Esophagus squamous epithelium (tissue), 5 donors: ENCODE measurements around the gene NXN. TPM values are rescaled to one million over a fixed set of nuclear protein-coding genes. Genes with fewer than 3 reads are reported as not detected.

Experiments used
- DNase-seq: peaks from one replicate; lab custom pipeline; 2025; lab: John Stamatoyannopoulos, UW
- H3K27ac ChIP-seq, 4 donors: fragments of 200-600 bp; sonication (generic); one replicate each; pipeline ENCODE4 v1.5.1; 2016 to 2019; ENCODE audit warnings: mild to moderate bottlenecking in 1 of 4
- H3K27me3 ChIP-seq, 4 donors: fragments of 200-600 bp; sonication (generic); 1 replicate in 3 of 4; 2 replicates in 1 of 4; pipeline versions ENCODE4 v1.5.1 to v1.6.0; 2017 to 2021; ENCODE audit warnings: antibody characterized with exemption in 1 of 4
- H3K36me3 ChIP-seq, 3 donors: fragments of 200-600 bp; sonication (generic); one replicate each; pipeline ENCODE4 v1.5.1; 2016 to 2019
- H3K4me1 ChIP-seq, 3 donors: fragments of 200-600 bp; sonication (generic); one replicate each; pipeline ENCODE4 v1.5.1; 2017 to 2019
- H3K4me3 ChIP-seq, 4 donors: fragments of 200-600 bp; sonication (generic); 1 replicate in 3 of 4; 2 replicates in 1 of 4; pipeline ENCODE4 v1.5.1; 2016 to 2019; ENCODE audit warnings: mild to moderate bottlenecking in 2 of 4, moderate library complexity in 1 of 4
- H3K9me3 ChIP-seq, 3 donors: fragments of 200-600 bp; sonication (generic); one replicate each; pipeline ENCODE4 v1.5.1; 2016 to 2019
- CTCF ChIP-seq, 6 experiments: fragments of 450-650 bp in 4 of 6; fragments of 200-600 bp in 2 of 6; sonication (generic) in 2 of 6; IDR thresholded peaks; one replicate each; pipeline ENCODE4 v1.5.1; 2016 to 2019; ENCODE audit warnings: antibody characterized with exemption in 6 of 6, mild to moderate bottlenecking in 4 of 6, moderate library complexity in 4 of 6
- POLR2A ChIP-seq, 4 donors: fragments of 450-650 bp; IDR thresholded peaks; one replicate each; pipeline ENCODE4 v1.6.1; 2017; ENCODE audit warnings: antibody characterized with exemption in 4 of 4, mild to moderate bottlenecking in 4 of 4, moderate library complexity in 3 of 4
- WGBS, 2 donors: methylation state at CpG; one replicate each; pipeline ENCODE4 v1.1.5; 2018; 5-methylcytosine and 5-hydroxymethylcytosine counted together
- intact Hi-C: fragments of 100-400 bp; cut with DNase I; formaldehyde crosslinking; loops from one replicate; pipeline ENCODE4 v1.15.0; 2022
- total RNA-seq, 4 donors: library from RNA; depleted of rRNA; stranded (reverse); fragments of >200 nt; gene quantifications; one replicate each; pipeline ENCODE4 v1.1.0, GENCODE V29; 2016
- donor health status: DM: yes; HTN: yes; CAD: no.

NXN gene
- total RNA-seq, 4 donors from 2014 or later = 19.5 to 34.9 (median 28.7) TPM

GRCh38 chr17:917391-917811, 62.2 kb downstream of the NXN start:
- Histone ChIP-seq H3K36me3 (peaks cover 0 to under 1% (median 0%) of the 10 kb centered on the region in 3 donors), H3K27ac (peak overlapping the region; percentile 31 to 80 (median 76)), H3K27me3 (no peaks in the 10 kb centered on the region), H3K4me1 (peaks cover 0 to 74% (median 16%) of the 10 kb centered on the region in 3 donors), H3K4me3 (peak overlapping the region in 1 of 4 donors; percentile 23), H3K9me3 (no peaks in the 10 kb centered on the region)
- 75 to 77% methylated on average over 5 to 12 of the region's 19 CpGs for WGBS, 2 donors
- TF ChIP-seq CTCF (IDR thresholded peaks at IDR 0.05) (no peak), POLR2A (IDR thresholded peaks at IDR 0.05) (no peak)
- intact Hi-C loops = no loop called here
- DNase-seq = no peak

DNA sequence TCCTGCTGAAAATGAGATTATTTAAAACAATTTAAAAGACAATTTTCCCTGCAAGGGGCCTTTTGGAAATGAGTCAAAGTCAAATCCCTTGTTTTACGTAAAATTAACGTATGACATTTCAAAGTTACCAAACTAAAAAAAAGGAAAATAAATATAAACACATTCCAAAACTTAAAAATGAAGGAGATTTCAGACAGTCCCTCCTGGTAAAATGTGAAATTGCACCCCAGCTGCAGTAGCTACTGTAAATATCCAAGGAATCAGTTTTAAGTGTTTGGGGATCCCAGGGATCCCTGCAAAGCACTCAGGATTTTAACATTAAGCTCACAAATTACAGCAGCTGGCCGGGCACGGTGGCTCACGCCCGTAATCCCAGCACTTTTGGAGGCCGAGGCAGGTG, 63.3 kb downstream of the NXN start:
- Histone ChIP-seq H3K4me3 (no peak overlapping the region), H3K36me3 (no peaks in the 10 kb centered on the region), H3K4me1 (peaks cover 0 to 63% (median 16%) of the 10 kb centered on the region in 3 donors), H3K27me3 (no peaks in the 10 kb centered on the region), H3K9me3 (no peaks in the 10 kb centered on the region), H3K27ac (peak overlapping the region in 3 of 4 donors; percentile 74 to 80 (median 79))
- WGBS, 2 donors = 70 to 76% methylated on average over 7 of the region's 7 CpGs
- TF ChIP-seq POLR2A (IDR thresholded peaks at IDR 0.05) (no peak), CTCF (IDR thresholded peaks at IDR 0.05) (peak in 2 of 6 experiments; percentile 13 to 20)
- intact Hi-C loops = no loop called here
- DNase-seq = no peak

GRCh38 chr17:915538-916201, 63.9 kb downstream of the NXN start:
- peaks cover 0 to 60% (median 10%) of the 10 kb centered on the region in 3 donors for H3K4me1 ChIP-seq
- H3K4me3 ChIP-seq = peak overlapping the region in 1 of 4 donors; percentile 26
- H3K9me3 ChIP-seq = no peaks in the 10 kb centered on the region
- H3K36me3 ChIP-seq = no peaks in the 10 kb centered on the region
- no peak for DNase-seq
- TF ChIP-seq POLR2A (IDR thresholded peaks at IDR 0.05) = no peak
- TF ChIP-seq CTCF (IDR thresholded peaks at IDR 0.05) = no peak
- no peaks in the 10 kb centered on the region for H3K27me3 ChIP-seq
- peak overlapping the region; percentile 47 to 80 (median 76) for H3K27ac ChIP-seq
- 16 to 25% methylated on average over 9 to 10 of the region's 10 CpGs for WGBS, 2 donors
- intact Hi-C loops = no loop called here

DNA sequence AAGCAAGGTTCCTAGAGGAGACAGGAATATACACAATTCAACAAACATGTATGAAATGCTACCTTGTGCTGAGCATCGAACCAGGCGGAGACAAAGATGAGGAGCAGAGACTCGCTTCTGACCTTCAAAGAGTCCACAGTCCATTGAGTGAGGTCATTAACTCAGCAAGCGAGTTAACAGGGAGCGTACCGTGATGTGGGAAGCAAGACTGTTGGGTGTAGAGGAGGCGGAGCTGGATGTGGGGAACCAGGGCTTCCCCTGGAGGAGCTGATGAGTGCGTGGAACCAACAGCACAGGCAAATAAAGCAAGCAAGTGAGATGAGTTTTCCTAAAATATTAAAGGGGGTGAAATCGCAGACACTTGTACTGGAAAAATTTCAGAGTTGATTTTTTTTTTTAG, 65.0 kb downstream of the NXN start:
- WGBS, 2 donors = 87 to 92% methylated on average over 9 of the region's 9 CpGs
- Histone ChIP-seq H3K36me3 (no peaks in the 10 kb centered on the region), H3K9me3 (no peaks in the 10 kb centered on the region), H3K4me3 (no peak overlapping the region), H3K27me3 (no peaks in the 10 kb centered on the region), H3K27ac (peak overlapping the region in 3 of 4 donors; percentile 7 to 80 (median 74)), H3K4me1 (peaks cover 1 to 68% (median 16%) of the 10 kb centered on the region in 3 donors)
- DNase-seq = no peak
- intact Hi-C loops = no loop called here
- TF ChIP-seq POLR2A (IDR thresholded peaks at IDR 0.05) = no peak
- TF ChIP-seq CTCF (IDR thresholded peaks at IDR 0.05) = no peak

DNA sequence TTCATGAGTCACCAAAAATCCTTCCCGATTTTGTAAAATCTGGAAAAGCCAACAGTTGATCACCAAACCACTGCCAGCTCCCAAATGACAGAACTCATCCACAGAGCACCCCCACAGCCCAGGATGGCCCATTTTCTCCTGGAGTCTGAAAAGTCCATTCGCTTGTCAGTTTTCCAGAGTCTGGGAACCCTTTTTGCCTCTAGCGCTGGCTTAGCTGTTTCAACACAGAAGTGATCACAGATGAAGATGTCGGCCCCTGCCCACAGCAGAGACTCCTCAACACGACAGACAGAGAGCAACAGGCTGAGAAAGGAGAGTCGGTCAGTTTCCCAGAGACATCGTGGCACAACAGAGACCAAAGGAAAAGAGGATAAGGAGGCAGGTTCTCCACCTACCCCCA, 66.4 kb downstream of the NXN start:
- Histone ChIP-seq H3K27ac (peak overlapping the region in 1 of 4 donors; percentile 40), H3K4me3 (no peak overlapping the region), H3K36me3 (no peaks in the 10 kb centered on the region), H3K9me3 (no peaks in the 10 kb centered on the region), H3K27me3 (no peaks in the 10 kb centered on the region), H3K4me1 (peaks cover 4 to 82% (median 18%) of the 10 kb centered on the region in 3 donors)
- TF ChIP-seq CTCF (IDR thresholded peaks at IDR 0.05) (no peak), POLR2A (IDR thresholded peaks at IDR 0.05) (no peak)
- WGBS, 2 donors = 66 to 80% methylated on average over 3 to 6 of the region's 7 CpGs
- no peak for DNase-seq
- intact Hi-C loops = no loop called here
